Measurements from ENCODE around the gene HPX. TPM values are rescaled to one million over a fixed set of nuclear protein-coding genes. Genes with fewer than 3 reads are reported as not detected.

HPX gene
- total and polyA plus RNA-seq, 2 of the 4 experiments (the other 2 are of a cell fraction): 0.36 to 1.4 TPM

DNA sequence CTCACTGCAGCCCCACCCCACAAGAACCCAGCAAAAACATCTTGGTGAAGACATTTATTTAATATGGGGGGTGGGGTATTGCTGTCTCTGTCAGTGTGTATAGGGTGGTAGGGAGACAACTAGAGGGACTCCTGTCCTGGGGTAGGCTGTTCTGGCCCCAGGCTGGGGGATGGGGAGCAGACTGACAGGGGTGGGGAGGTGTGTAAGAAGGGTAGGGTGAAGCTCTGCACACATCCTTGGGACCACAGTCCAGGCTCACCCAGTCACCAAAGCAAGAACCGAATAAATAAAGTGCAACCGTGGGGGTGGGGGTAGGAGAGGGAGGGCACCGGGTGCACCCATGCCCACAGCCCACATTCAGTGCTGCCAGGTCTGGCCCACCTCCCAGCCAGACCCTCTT, 7.8 kb upstream of the HPX start:
- WGBS, 2 experiments (ENCODE audit: extremely low coverage in 2 of 2, insufficient read length in 1 of 2): no CpG with 5 or more reads among the region's 3 CpGs
- no peak overlapping the region for H3K4me3 ChIP-seq (ENCODE audit: insufficient read depth, low read depth, low read length)
- H2BK120ac ChIP-seq (ENCODE audit: low read depth, low read length): no peak overlapping the region
- BruUV-seq (replicated peaks): no TSS peak
- H3K23ac ChIP-seq (ENCODE audit: low read depth, low read length): no peak overlapping the region
- H3K36me3 ChIP-seq (ENCODE audit: control insufficient read depth, insufficient read depth, low read length): peaks cover 29% of the 10 kb centered on the region
- H3K9me3 ChIP-seq (ENCODE audit: control insufficient read depth, insufficient read depth, low read length): no peaks in the 10 kb centered on the region
- H2AK9ac ChIP-seq (replicated peaks; ENCODE audit: low read depth, low read length, poor library complexity): no peak overlapping the region
- in situ Hi-C loops (cut with MboI; ENCODE audit: low sequenced_read_pairs): no loop called here
- DNase-seq (no peak), ATAC-seq (ENCODE audit: low read depth) (no peak)
- POLR2A ChIA-PET (ENCODE audit: unreplicated experiment): no interaction called here
- H2BK5ac ChIP-seq (ENCODE audit: low read depth, low read length, poor library complexity, severe bottlenecking): no peak overlapping the region
- no peak overlapping the region for H3K14ac ChIP-seq (replicated peaks; ENCODE audit: low read depth, low read length)
- no peak overlapping the region for H4K8ac ChIP-seq (ENCODE audit: low read depth in 2 of 2, low read length in 2 of 2)
- no peaks in the 10 kb centered on the region for H3K27me3 ChIP-seq (ENCODE audit: control insufficient read depth, insufficient read depth, low read length)
- TF ChIP-seq, protein P1, sequence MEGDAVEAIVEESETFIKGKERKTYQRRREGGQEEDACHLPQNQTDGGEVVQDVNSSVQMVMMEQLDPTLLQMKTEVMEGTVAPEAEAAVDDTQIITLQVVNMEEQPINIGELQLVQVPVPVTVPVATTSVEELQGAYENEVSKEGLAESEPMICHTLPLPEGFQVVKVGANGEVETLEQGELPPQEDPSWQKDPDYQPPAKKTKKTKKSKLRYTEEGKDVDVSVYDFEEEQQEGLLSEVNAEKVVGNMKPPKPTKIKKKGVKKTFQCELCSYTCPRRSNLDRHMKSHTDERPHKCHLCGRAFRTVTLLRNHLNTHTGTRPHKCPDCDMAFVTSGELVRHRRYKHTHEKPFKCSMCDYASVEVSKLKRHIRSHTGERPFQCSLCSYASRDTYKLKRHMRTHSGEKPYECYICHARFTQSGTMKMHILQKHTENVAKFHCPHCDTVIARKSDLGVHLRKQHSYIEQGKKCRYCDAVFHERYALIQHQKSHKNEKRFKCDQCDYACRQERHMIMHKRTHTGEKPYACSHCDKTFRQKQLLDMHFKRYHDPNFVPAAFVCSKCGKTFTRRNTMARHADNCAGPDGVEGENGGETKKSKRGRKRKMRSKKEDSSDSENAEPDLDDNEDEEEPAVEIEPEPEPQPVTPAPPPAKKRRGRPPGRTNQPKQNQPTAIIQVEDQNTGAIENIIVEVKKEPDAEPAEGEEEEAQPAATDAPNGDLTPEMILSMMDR (conservative IDR thresholded peaks at IDR 0.05; ENCODE audit: low read depth, low read length): no peak
- TF ChIP-seq, protein P2, sequence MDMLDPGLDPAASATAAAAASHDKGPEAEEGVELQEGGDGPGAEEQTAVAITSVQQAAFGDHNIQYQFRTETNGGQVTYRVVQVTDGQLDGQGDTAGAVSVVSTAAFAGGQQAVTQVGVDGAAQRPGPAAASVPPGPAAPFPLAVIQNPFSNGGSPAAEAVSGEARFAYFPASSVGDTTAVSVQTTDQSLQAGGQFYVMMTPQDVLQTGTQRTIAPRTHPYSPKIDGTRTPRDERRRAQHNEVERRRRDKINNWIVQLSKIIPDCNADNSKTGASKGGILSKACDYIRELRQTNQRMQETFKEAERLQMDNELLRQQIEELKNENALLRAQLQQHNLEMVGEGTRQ (IDR thresholded peaks at IDR 0.05; ENCODE audit: low read depth, low read length): no peak
- no peak for TF ChIP-seq SMC3 (IDR thresholded peaks at IDR 0.05; ENCODE audit: low read depth, low read length)
- TF ChIP-seq, protein P3, sequence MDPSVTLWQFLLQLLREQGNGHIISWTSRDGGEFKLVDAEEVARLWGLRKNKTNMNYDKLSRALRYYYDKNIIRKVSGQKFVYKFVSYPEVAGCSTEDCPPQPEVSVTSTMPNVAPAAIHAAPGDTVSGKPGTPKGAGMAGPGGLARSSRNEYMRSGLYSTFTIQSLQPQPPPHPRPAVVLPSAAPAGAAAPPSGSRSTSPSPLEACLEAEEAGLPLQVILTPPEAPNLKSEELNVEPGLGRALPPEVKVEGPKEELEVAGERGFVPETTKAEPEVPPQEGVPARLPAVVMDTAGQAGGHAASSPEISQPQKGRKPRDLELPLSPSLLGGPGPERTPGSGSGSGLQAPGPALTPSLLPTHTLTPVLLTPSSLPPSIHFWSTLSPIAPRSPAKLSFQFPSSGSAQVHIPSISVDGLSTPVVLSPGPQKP (IDR thresholded peaks at IDR 0.05; ENCODE audit: borderline replicate concordance, low read depth, low read length): no peak
- no peak for TF ChIP-seq RFX5 (IDR thresholded peaks at IDR 0.05; ENCODE audit: low read depth, low read length)
- TF ChIP-seq POLR2A (IDR thresholded peaks at IDR 0.05; ENCODE audit: low read depth, low read length): no peak
- TF ChIP-seq MAFK (IDR thresholded peaks at IDR 0.05; ENCODE audit: low read depth, low read length): no peak
- no peak for TF ChIP-seq NFE2L2 (IDR thresholded peaks at IDR 0.05; ENCODE audit: low read depth, low read length)
- no peak for TF ChIP-seq BHLHE40 (IDR thresholded peaks at IDR 0.05; ENCODE audit: low read depth, low read length)
- TF ChIP-seq MAZ (IDR thresholded peaks at IDR 0.05; ENCODE audit: borderline replicate concordance, low read depth, low read length): no peak
- no peak overlapping the region for H4K5ac ChIP-seq (ENCODE audit: low read depth, low read length)
- H2BK20ac ChIP-seq (ENCODE audit: low read depth, low read length): no peak overlapping the region
- H2AK5ac ChIP-seq (ENCODE audit: low read depth, low read length): no peak overlapping the region
- H4K20me1 ChIP-seq (ENCODE audit: insufficient read depth, low read length): no peaks in the 10 kb centered on the region; the same call in 1 of the 2 replicates
- CTCF ChIA-PET: interaction anchor here (0.6 to 1.7 kb wide), 2 partner anchors 70 to 426 kb away, joined by 3 to 10 read pairs; no protein-coding TSS in a partner anchor
- no peak overlapping the region for H2BK15ac ChIP-seq (ENCODE audit: low read depth, low read length)
- H3K18ac ChIP-seq (ENCODE audit: low read depth, low read length): no peak overlapping the region
- dilution Hi-C loops (cut with HindIII; ENCODE audit: low sequenced_read_pairs, unreplicated experiment): no loop called here
- H3K4me1 ChIP-seq (ENCODE audit: control insufficient read depth, insufficient read depth, low read length): no peaks in the 10 kb centered on the region
- H3K4ac ChIP-seq (ENCODE audit: low read depth, low read length): no peak overlapping the region
- no peak overlapping the region for H4K91ac ChIP-seq (ENCODE audit: insufficient read depth, low read depth, low read length)
- H3K56ac ChIP-seq (ENCODE audit: extremely low read depth, insufficient read depth, low read length): no peak overlapping the region
- no peak overlapping the region for H3K27ac ChIP-seq (ENCODE audit: insufficient read depth, low read length)
- H2AFZ ChIP-seq (replicated peaks; ENCODE audit: low read length, poor library complexity): no peak overlapping the region
- H3K9me1 ChIP-seq (ENCODE audit: insufficient read depth, low read length): peaks cover 4% of the 10 kb centered on the region; the same call in 1 of the 2 replicates
- intact Hi-C loops (cut with micrococcal nuclease): no loop called here
- H3K9ac ChIP-seq (ENCODE audit: low read depth, low read length): no peak overlapping the region
- H3K4me2 ChIP-seq (ENCODE audit: low read depth, low read length): no peak overlapping the region
- H3K79me1 ChIP-seq (ENCODE audit: low read depth in 1 of 2, low read length in 2 of 2): peaks cover 0 to 4% of the 10 kb centered on the region in 2 experiments; a peak in 2 of 4 replicates
